Erythroblast (primary cell): ENCODE data around the gene ABCA8.

Experiments
- DNase-seq, 2 experiments: peaks; one replicate each; lab custom pipeline; 2025; lab: John Stamatoyannopoulos, UW
- GATA1 ChIP-seq: IDR thresholded peaks from 2 replicates; pipeline ENCODE4 v1.6.1; 2011; ENCODE audit warnings: low read depth, mild to moderate bottlenecking, control low read depth, low read length, moderate library complexity
- POLR2A ChIP-seq: IDR thresholded peaks from 2 replicates; pipeline ENCODE4 v1.6.1; 2011; ENCODE audit warnings: mild to moderate bottlenecking, low read length

Gene ABCA8

GRCh38 chr17:68868708-68869107 is 86.5 kb downstream of the ABCA8 start:
- no peak for TF ChIP-seq GATA1
- no peak for DNase-seq

GRCh38 chr17:68867759-68868516 is 87.3 kb downstream of the ABCA8 start:
- TF ChIP-seq GATA1 (no peak), POLR2A (no peak)
- DNase-seq = no peak

- TF ChIP-seq GATA1 (no peak), POLR2A (no peak)
- no peak for DNase-seq
Observed at GRCh38 chr17:68865584-68865983, 89.6 kb downstream of the ABCA8 start.

- TF ChIP-seq POLR2A (no peak), GATA1 (no peak)
- DNase-seq = no peak
Observed at GRCh38 chr17:68863091-68863652, 92.0 kb downstream of the ABCA8 start.

GRCh38 chr17:68861602-68862001 is 93.6 kb downstream of the ABCA8 start:
- DNase-seq = no peak
- no peak for TF ChIP-seq GATA1
- TF ChIP-seq POLR2A = no peak

- TF ChIP-seq POLR2A (no peak), GATA1 (no peak)
- DNase-seq = no peak
Observed at GRCh38 chr17:68860941-68861340, 94.3 kb downstream of the ABCA8 start.

- DNase-seq = no peak
- no peak for TF ChIP-seq POLR2A
- no peak for TF ChIP-seq GATA1
Observed at GRCh38 chr17:68854452-68854851, 100.7 kb downstream of the ABCA8 start.

GRCh38 chr17:68853439-68853838 is 101.8 kb downstream of the ABCA8 start:
- TF ChIP-seq GATA1 (no peak), POLR2A (no peak)
- DNase-seq = no peak

GRCh38 chr17:68853036-68853435 is 102.2 kb downstream of the ABCA8 start:
- DNase-seq = no peak
- TF ChIP-seq GATA1 (no peak), POLR2A (no peak)

GRCh38 chr17:68851890-68852289 is 103.3 kb downstream of the ABCA8 start:
- DNase-seq = no peak
- TF ChIP-seq GATA1 = no peak
- TF ChIP-seq POLR2A = no peak

- no peak for DNase-seq
- TF ChIP-seq GATA1 (no peak), POLR2A (no peak)
Observed at GRCh38 chr17:68850749-68851510, 104.3 kb downstream of the ABCA8 start.

- DNase-seq = no peak
- TF ChIP-seq GATA1 (no peak), POLR2A (no peak)
Observed at GRCh38 chr17:68849673-68850610, 105.2 kb downstream of the ABCA8 start.

- TF ChIP-seq GATA1 (no peak), POLR2A (no peak)
- no peak for DNase-seq
Observed at GRCh38 chr17:68847711-68848110, 107.5 kb downstream of the ABCA8 start.

- DNase-seq = no peak
- TF ChIP-seq POLR2A (no peak), GATA1 (no peak)
Observed at GRCh38 chr17:68843522-68843921, 111.7 kb downstream of the ABCA8 start.
